ENCODE measurements around the gene CTPS1. TPM values are rescaled to one million over a fixed set of nuclear protein-coding genes. Genes with fewer than 3 reads are reported as not detected.

Gene CTPS1
- total RNA-seq, 1 experiment from 2014 or later = 91.9 TPM

- Histone ChIP-seq H3K79me2 (ENCODE audit: low read depth) (no peaks in the 10 kb centered on the region), H4K20me1 (ENCODE audit: insufficient read depth) (no peaks in the 10 kb centered on the region; the same call in 1 of the 2 replicates), H3K4me2 (no peak overlapping the region), H3K4me1 (replicated peaks; ENCODE audit: insufficient read depth) (no peaks in the 10 kb centered on the region), H2AFZ (no peak overlapping the region), H3K9me2 (ENCODE audit: insufficient read depth) (no peaks in the 10 kb centered on the region), H3F3A (ENCODE audit: insufficient read depth, low read depth) (peaks cover 14% of the 10 kb centered on the region), H3K27me3 (ENCODE audit: insufficient read depth, low read depth) (no peaks in the 10 kb centered on the region), H3K4me3 (no peak overlapping the region), H3K27ac (no peak overlapping the region), H3K36me3 (ENCODE audit: low read depth) (no peaks in the 10 kb centered on the region), H3K9me3 (ENCODE audit: insufficient read depth, low read depth) (no peaks in the 10 kb centered on the region)
- DNase-seq = no peak
- intact Hi-C loops (cut with micrococcal nuclease; ENCODE audit: unreplicated experiment) = no loop called here
- POLR2A ChIA-PET (ENCODE audit: unreplicated experiment) = interaction anchor here (0.6 kb wide), 1 partner anchor 12 kb away, joined by 3 read pairs; no protein-coding TSS in a partner anchor
- TF ChIP-seq CTCF (conservative IDR thresholded peaks at IDR 0.05) (no peak), EZH2 (IDR thresholded peaks at IDR 0.05; ENCODE audit: low read depth) (no peak)
- CTCF ChIA-PET = no interaction called here
- no TSS peak for BruUV-seq (replicated peaks)
Measured at GRCh38 chr1:41018018-41018410, 38.5 kb downstream of the CTPS1 start.

- Histone ChIP-seq H3K4me1 (replicated peaks; ENCODE audit: insufficient read depth) (no peaks in the 10 kb centered on the region), H3K9me2 (ENCODE audit: insufficient read depth) (no peaks in the 10 kb centered on the region), H3K4me2 (no peak overlapping the region), H3K79me2 (ENCODE audit: low read depth) (no peaks in the 10 kb centered on the region), H3K9me3 (ENCODE audit: insufficient read depth, low read depth) (no peaks in the 10 kb centered on the region), H3K4me3 (no peak overlapping the region), H3K27ac (no peak overlapping the region), H3K27me3 (ENCODE audit: insufficient read depth, low read depth) (no peaks in the 10 kb centered on the region), H4K20me1 (ENCODE audit: insufficient read depth) (no peaks in the 10 kb centered on the region; the same call in 1 of the 2 replicates), H2AFZ (no peak overlapping the region), H3K36me3 (ENCODE audit: low read depth) (no peaks in the 10 kb centered on the region), H3F3A (ENCODE audit: insufficient read depth, low read depth) (peaks cover 17% of the 10 kb centered on the region)
- ChIA-PET CTCF (no interaction called here), POLR2A (ENCODE audit: unreplicated experiment) (no interaction called here)
- intact Hi-C loops (cut with micrococcal nuclease; ENCODE audit: unreplicated experiment) = no loop called here
- no TSS peak for BruUV-seq (replicated peaks)
- DNase-seq = no peak
- no peak for TF ChIP-seq CTCF (conservative IDR thresholded peaks at IDR 0.05)
- no peak for TF ChIP-seq EZH2 (IDR thresholded peaks at IDR 0.05; ENCODE audit: low read depth)
Measured at GRCh38 chr1:41019353-41019745, 39.9 kb downstream of the CTPS1 start.

GRCh38 chr1:41020109-41020576 is 40.6 kb downstream of the CTPS1 start:
- DNase-seq = no peak
- peaks cover 17% of the 10 kb centered on the region for H3F3A ChIP-seq (ENCODE audit: insufficient read depth, low read depth)
- no peak overlapping the region for H3K27ac ChIP-seq
- H3K9me2 ChIP-seq (ENCODE audit: insufficient read depth) = no peaks in the 10 kb centered on the region
- H2AFZ ChIP-seq = no peak overlapping the region
- no peaks in the 10 kb centered on the region for H3K4me1 ChIP-seq (replicated peaks; ENCODE audit: insufficient read depth)
- no peaks in the 10 kb centered on the region; the same call in 1 of the 2 replicates for H4K20me1 ChIP-seq (ENCODE audit: insufficient read depth)
- no TSS peak for BruUV-seq (replicated peaks)
- no peak overlapping the region for H3K4me3 ChIP-seq
- no peaks in the 10 kb centered on the region for H3K79me2 ChIP-seq (ENCODE audit: low read depth)
- POLR2A ChIA-PET (ENCODE audit: unreplicated experiment) = no interaction called here
- intact Hi-C loops (cut with micrococcal nuclease; ENCODE audit: unreplicated experiment) = loop anchor here (10.0 kb wide), 1 partner anchor 225 kb away; the partner anchor contains the start of gene SCMH1
- H3K4me2 ChIP-seq = no peak overlapping the region
- no peak for TF ChIP-seq EZH2 (IDR thresholded peaks at IDR 0.05; ENCODE audit: low read depth)
- no peak for TF ChIP-seq CTCF (conservative IDR thresholded peaks at IDR 0.05)
- H3K9me3 ChIP-seq (ENCODE audit: insufficient read depth, low read depth) = no peaks in the 10 kb centered on the region
- H3K36me3 ChIP-seq (ENCODE audit: low read depth) = no peaks in the 10 kb centered on the region
- H3K27me3 ChIP-seq (ENCODE audit: insufficient read depth, low read depth) = no peaks in the 10 kb centered on the region
- CTCF ChIA-PET = no interaction called here
